WTC11 (cell line): ENCODE data around the gene PURA. TPM values are rescaled to one million over a fixed set of nuclear protein-coding genes. Genes with fewer than 3 reads are reported as not detected.

ENCODE experiments used
- ATAC-seq: fragments of 200-7000 bp; cut with Tn5 transposase; 2 replicates; pipeline ENCODE4 v1.10.0; 2021; ENCODE audit warnings: mild to moderate bottlenecking, moderate library complexity
- CTCF ChIA-PET: fragments of 300-600 bp; sonication (Branson Sonifier 250); formaldehyde crosslinking; loops from one replicate; lab custom pipeline; 2021; ENCODE audit warnings: antibody characterized with exemption; lab: Charles Lee
- POLR2A ChIA-PET: fragments of 350-600 bp; sonication (Branson Sonifier 250); formaldehyde crosslinking; loops from one replicate; lab custom pipeline; 2021; ENCODE audit warnings: antibody characterized with exemption; lab: Charles Lee
- DNase-seq: peaks from one replicate; pipeline ENCODE4 v3.0.0; 2021; ENCODE audit warnings: low spot score
- H3K27ac Mint-ChIP-seq: 2 replicates; pipeline ENCODE4 v1.8.0; 2021; ENCODE audit warnings: mixed read lengths
- H3K27me3 Mint-ChIP-seq: 2 replicates; pipeline ENCODE4 v1.8.0; 2021; ENCODE audit warnings: low read depth, mild to moderate bottlenecking, moderate library complexity, mixed read lengths
- H3K36me3 Mint-ChIP-seq: 2 replicates; pipeline ENCODE4 v1.8.0; 2021; ENCODE audit warnings: mixed read lengths
- H3K4me1 Mint-ChIP-seq: 2 replicates; pipeline ENCODE4 v1.8.0; 2022; ENCODE audit warnings: mixed read lengths
- H3K4me3 Mint-ChIP-seq: 2 replicates; pipeline ENCODE4 v1.8.0; 2021; ENCODE audit warnings: mild to moderate bottlenecking, moderate library complexity, mixed read lengths
- H3K9me3 Mint-ChIP-seq: 2 replicates; pipeline ENCODE4 v1.8.0; 2021; ENCODE audit warnings: mixed read lengths
- AFF4 ChIP-seq: sonication (generic); formaldehyde crosslinking; IDR thresholded peaks from 2 replicates; pipeline ENCODE4 v1.8.1; 2023; ENCODE audit warnings: mild to moderate bottlenecking, missing genetic modification reagents, borderline replicate concordance
- ATF6 ChIP-seq: sonication (generic); formaldehyde crosslinking; IDR thresholded peaks from 2 replicates; pipeline ENCODE4 v1.8.1; 2023; ENCODE audit warnings: mild to moderate bottlenecking, missing genetic modification reagents
- CTCF ChIP-seq: fragments of 200-600 bp; IDR thresholded peaks from 2 replicates; pipeline ENCODE4 v1.8.0; 2022; ENCODE audit warnings: antibody characterized with exemption
- E2F5 ChIP-seq: sonication (generic); formaldehyde crosslinking; IDR thresholded peaks from 2 replicates; pipeline ENCODE4 v1.8.1; 2022; ENCODE audit warnings: mild to moderate bottlenecking, moderate library complexity, missing genetic modification reagents
- ESRRA ChIP-seq: sonication (generic); formaldehyde crosslinking; IDR thresholded peaks from 2 replicates; pipeline ENCODE4 v1.8.1; 2022; ENCODE audit warnings: mild to moderate bottlenecking, missing genetic modification reagents, borderline replicate concordance
- GRHL2 ChIP-seq: fragments of 250-450 bp; sonication (Bioruptor Pico); IDR thresholded peaks from 2 replicates; pipeline ENCODE4 v1.8.0; 2022; ENCODE audit warnings: mild to moderate bottlenecking, moderate library complexity; ENCODE audit not compliant: insufficient replicate concordance, severe bottlenecking
- IRF2 ChIP-seq: sonication (generic); formaldehyde crosslinking; IDR thresholded peaks from 2 replicates; pipeline ENCODE4 v1.8.0; 2022; ENCODE audit warnings: low read depth, missing genetic modification reagents, borderline replicate concordance
- MAX ChIP-seq: sonication (generic); formaldehyde crosslinking; IDR thresholded peaks from 2 replicates; pipeline ENCODE4 v1.8.0; 2022; ENCODE audit warnings: mild to moderate bottlenecking, missing genetic modification reagents
- NFYB ChIP-seq: sonication (generic); formaldehyde crosslinking; conservative IDR thresholded peaks from 2 replicates; pipeline ENCODE4 v1.8.0; 2022; ENCODE audit warnings: low read depth, missing genetic modification reagents
- NR3C1 ChIP-seq: sonication (generic); formaldehyde crosslinking; conservative IDR thresholded peaks from 2 replicates; pipeline ENCODE4 v1.8.1; 2023; ENCODE audit warnings: low read depth, mild to moderate bottlenecking, missing genetic modification reagents
- PREB ChIP-seq: sonication (generic); formaldehyde crosslinking; IDR thresholded peaks from 2 replicates; pipeline ENCODE4 v1.8.1; 2022; ENCODE audit warnings: mild to moderate bottlenecking, missing genetic modification reagents, moderate library complexity, borderline replicate concordance
- RELA ChIP-seq: sonication (generic); formaldehyde crosslinking; IDR thresholded peaks from 2 replicates; pipeline ENCODE4 v1.8.1; 2022; ENCODE audit warnings: missing genetic modification reagents, mild to moderate bottlenecking, borderline replicate concordance
- RORB ChIP-seq: fragments of 250-450 bp; sonication (Bioruptor Pico); IDR thresholded peaks from 2 replicates; pipeline ENCODE4 v1.9.0; 2021; ENCODE audit warnings: mild to moderate bottlenecking
- SOX15 ChIP-seq: fragments of 250-450 bp; sonication (Bioruptor Pico); IDR thresholded peaks from 2 replicates; pipeline ENCODE4 v1.9.0; 2021; ENCODE audit warnings: mild to moderate bottlenecking
- TP53 ChIP-seq: sonication (generic); formaldehyde crosslinking; IDR thresholded peaks from 2 replicates; pipeline ENCODE4 v1.8.1; 2023; ENCODE audit warnings: mild to moderate bottlenecking, missing genetic modification reagents
- ZBTB43 ChIP-seq: sonication (generic); formaldehyde crosslinking; IDR thresholded peaks from 2 replicates; pipeline ENCODE4 v1.8.1; 2023; ENCODE audit warnings: mild to moderate bottlenecking, missing genetic modification reagents
- ZNF121 ChIP-seq: sonication (generic); formaldehyde crosslinking; IDR thresholded peaks from 2 replicates; pipeline ENCODE4 v1.8.0; 2023; ENCODE audit warnings: missing genetic modification reagents
- ZNF138 ChIP-seq: sonication (generic); formaldehyde crosslinking; conservative IDR thresholded peaks from 2 replicates; pipeline ENCODE4 v1.8.1; 2022; ENCODE audit warnings: mild to moderate bottlenecking, moderate library complexity, missing genetic modification reagents
- ZNF263 ChIP-seq: sonication (generic); formaldehyde crosslinking; IDR thresholded peaks from 2 replicates; pipeline ENCODE4 v1.8.1; 2022; ENCODE audit warnings: low read depth, mild to moderate bottlenecking, moderate library complexity, missing genetic modification reagents
- ZNF512 ChIP-seq: sonication (generic); formaldehyde crosslinking; IDR thresholded peaks from 2 replicates; pipeline ENCODE4 v1.8.1; 2022; ENCODE audit warnings: missing genetic modification reagents, borderline replicate concordance
- ZNF671 ChIP-seq: fragments of 250-450 bp; sonication (Bioruptor Pico); IDR thresholded peaks from 2 replicates; pipeline ENCODE4 v1.8.0; 2021; ENCODE audit warnings: mild to moderate bottlenecking
- total RNA-seq: library from RNA; stranded (reverse); gene quantifications from 3 replicates; pipeline ENCODE4 v1.2.3, GENCODE V29; 2021

The PURA gene
- total RNA-seq, 1 experiment from 2014 or later = 9.0 TPM

- TF ChIP-seq AFF4 (CRISPR knock-in tag) (no peak), ZNF512 (CRISPR knock-in tag) (no peak)
These were observed 32.6 kb downstream of the PURA start (continued) for GRCh38 chr5:140146523-140146842.

GRCh38 chr5:140147460-140147859 is 33.6 kb downstream of the PURA start:
- ChIA-PET CTCF (interaction anchor here (1.0 to 4.5 kb wide), 3 partner anchors 34 to 179 kb away, joined by 4 to 58 read pairs (median 8); partner anchors contain the start of gene PURA), POLR2A (no interaction called here)
- TF ChIP-seq IRF2 (CRISPR knock-in tag) (no peak), E2F5 (CRISPR knock-in tag) (no peak), ATF6 (CRISPR knock-in tag) (no peak), PREB (CRISPR knock-in tag) (no peak), ESRRA (CRISPR knock-in tag) (no peak), NFYB (CRISPR knock-in tag) (no peak), RORB (CRISPR knock-in tag) (no peak), ZNF121 (CRISPR knock-in tag) (no peak), TP53 (no peak), RELA (CRISPR knock-in tag) (no peak), ZNF671 (CRISPR knock-in tag) (no peak), NR3C1 (CRISPR knock-in tag) (no peak)
- no peaks in the 10 kb centered on the region for H3K9me3 Mint-ChIP-seq
- ATAC-seq = no peak
- no peak for DNase-seq
- H3K27me3 Mint-ChIP-seq = peaks cover 56% of the 10 kb centered on the region
- H3K4me1 Mint-ChIP-seq = peaks cover 24% of the 10 kb centered on the region
- no peak overlapping the region for H3K4me3 Mint-ChIP-seq
- no peak overlapping the region for H3K27ac Mint-ChIP-seq
- no peaks in the 10 kb centered on the region for H3K36me3 Mint-ChIP-seq

- peaks cover 32% of the 10 kb centered on the region for H3K4me1 Mint-ChIP-seq
- no peaks in the 10 kb centered on the region for H3K9me3 Mint-ChIP-seq
- no peaks in the 10 kb centered on the region for H3K36me3 Mint-ChIP-seq
- H3K27me3 Mint-ChIP-seq = peaks cover 58% of the 10 kb centered on the region
- ATAC-seq (peak; percentile 83), DNase-seq (peak; percentile 71)
- ChIA-PET CTCF (interaction anchor here (0.5 to 1.6 kb wide), 10 partner anchors 9 to 361 kb away, joined by 3 to 8 read pairs (median 4); no protein-coding TSS in a partner anchor), POLR2A (interaction anchor here (0.6 to 0.7 kb wide), 3 partner anchors 36 to 88 kb away, joined by 3 to 6 read pairs (median 5); no protein-coding TSS in a partner anchor)
- H3K27ac Mint-ChIP-seq = no peak overlapping the region
- H3K4me3 Mint-ChIP-seq = no peak overlapping the region
- TF ChIP-seq ZNF263 (CRISPR knock-in tag) (no peak), MAX (CRISPR knock-in tag) (no peak), RELA (CRISPR knock-in tag) (no peak), ZNF138 (CRISPR knock-in tag) (no peak), SOX15 (CRISPR knock-in tag) (no peak), CTCF (no peak), ZBTB43 (CRISPR knock-in tag) (no peak), GRHL2 (CRISPR knock-in tag) (no peak)
These were observed 34.6 kb downstream of the PURA start for GRCh38 chr5:140148508-140148907.
